ENCODE data around the gene GZF1.

The GZF1 gene

DNA sequence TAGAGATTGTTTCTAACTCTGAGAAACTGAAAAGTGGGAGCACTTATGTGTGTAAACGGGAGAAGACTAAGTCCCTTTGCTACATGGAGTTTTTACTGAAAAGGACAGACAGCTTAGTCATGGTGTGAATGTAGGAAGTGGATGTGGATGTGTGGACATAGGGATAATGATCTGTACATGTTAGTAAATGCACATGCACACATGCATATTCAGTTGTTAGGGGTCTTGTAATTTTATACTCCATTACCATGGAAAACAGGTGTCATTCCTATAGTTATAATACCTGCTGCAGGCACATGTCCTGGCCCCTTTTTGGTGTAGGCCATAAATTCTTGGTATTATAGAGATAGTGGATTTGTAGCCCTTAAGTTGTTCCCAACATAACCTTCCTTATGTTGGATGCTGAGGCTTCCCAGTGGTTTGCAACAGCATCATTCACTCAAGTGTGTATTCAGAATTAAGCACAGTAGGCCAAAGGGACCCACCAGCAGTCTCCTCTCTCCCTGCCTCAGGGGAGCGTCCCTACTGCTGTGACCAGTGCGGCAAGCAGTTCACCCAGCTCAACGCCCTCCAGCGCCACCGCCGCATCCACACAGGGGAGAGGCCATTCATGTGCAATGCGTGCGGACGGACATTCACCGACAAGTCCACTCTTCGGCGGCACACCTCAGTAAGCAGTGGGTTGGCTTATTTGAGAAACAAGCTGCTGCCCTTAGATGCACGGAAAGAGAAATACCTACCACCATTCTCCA is 7.3 kb downstream of the GZF1 start:
- no peak for DNase-seq (ENCODE audit: low read depth, low spot score)

DNA sequence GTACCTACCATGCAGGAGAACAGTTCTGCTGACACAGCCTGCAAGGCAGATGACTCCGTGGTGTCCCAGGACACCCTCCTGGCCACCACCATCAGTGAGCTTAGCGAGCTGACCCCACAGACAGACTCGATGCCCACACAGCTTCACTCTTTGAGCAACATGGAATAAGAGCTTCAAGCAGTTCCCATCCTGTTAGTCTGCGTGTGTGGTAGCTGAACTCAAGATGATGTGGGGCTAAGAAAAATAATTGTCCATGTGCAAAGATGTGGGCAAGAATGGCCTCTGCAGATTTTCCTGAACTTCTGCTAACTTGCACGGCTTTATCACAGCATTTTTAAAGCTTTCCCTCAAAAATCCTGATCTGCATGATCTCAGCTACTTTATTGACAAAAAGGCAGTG is 8.3 kb downstream of the GZF1 start:
- no peak for DNase-seq (ENCODE audit: low read depth, low spot score)

DNA sequence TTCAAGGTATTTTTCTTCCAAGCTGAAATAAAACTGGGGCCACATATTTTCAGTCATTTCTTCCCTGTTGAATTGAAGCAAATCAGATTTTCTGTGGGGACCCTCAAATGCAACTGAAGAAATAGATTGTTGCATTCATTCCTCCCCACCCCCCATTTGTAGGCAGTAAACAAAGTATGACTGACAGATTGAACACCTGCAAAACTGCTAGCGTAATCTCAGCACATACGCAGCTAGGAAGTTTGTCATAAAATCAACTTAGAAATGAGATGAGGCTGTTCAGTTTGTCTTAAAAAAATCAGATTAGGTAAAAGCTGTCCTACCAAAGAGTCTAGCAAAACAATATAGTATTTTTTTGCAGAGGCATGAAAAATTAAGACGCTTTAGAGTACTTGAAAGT is 8.9 kb downstream of the GZF1 start:
- no peak for DNase-seq (ENCODE audit: low read depth, low spot score)

DNA sequence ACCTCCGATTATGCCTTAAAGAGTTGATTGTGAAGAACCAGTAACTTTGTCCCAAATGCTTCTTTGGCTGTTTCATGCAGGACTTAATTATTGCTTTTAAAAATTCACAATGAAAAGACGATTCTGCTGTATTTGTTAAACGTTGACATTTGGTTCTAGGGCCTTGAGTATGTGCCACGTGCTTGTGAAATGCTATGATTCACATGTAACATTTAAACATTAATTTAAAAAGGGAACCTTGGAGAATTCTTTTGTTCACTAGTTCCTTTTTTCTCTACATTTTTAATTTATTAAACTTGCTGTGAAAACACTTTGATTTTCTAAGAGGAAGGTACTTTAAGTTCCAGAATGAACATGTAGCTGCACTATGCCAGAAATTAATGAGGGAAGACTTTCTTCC is 9.5 kb downstream of the GZF1 start:
- DNase-seq (ENCODE audit: low read depth, low spot score), result no peak

DNA sequence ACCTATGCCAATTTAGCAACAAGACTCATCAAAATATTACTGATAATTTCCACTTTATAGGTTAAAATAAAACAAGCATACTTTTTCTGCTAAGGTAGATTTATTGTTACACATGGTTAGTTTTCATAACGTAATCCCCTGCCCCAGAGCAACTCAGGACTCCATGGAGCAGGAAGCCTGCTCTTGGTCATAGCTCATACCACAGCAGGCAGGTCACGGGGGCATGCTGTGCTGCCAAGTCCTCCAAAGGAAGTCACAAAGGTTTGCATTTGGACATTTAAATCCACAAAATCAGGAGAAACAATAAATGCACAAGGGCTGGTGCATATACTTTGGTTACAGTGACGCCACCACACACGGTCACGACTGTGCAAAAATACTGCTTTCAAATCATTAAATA is 12.5 kb downstream of the GZF1 start:
- no peak for DNase-seq (ENCODE audit: low read depth, low spot score)

DNA sequence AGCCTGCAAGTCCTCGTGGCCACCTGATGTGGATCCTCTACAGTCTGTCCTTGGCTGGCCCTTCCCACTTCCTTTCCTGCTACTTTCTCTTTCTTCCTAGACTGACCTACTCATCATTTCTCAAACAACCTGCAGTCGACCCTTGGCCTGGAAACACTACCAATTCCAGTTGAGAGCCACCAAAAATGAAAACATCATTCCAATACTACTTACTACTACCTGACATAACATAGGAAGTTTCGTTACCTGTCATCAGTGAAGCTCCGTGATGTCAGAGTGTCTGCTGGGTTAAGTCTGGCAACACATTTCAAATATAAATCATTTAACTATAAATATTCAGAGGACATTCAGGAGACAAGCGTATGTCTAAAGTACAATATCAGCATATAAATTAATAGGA is 13.8 kb downstream of the GZF1 start:
- DNase-seq (ENCODE audit: low read depth, low spot score), result no peak

DNA sequence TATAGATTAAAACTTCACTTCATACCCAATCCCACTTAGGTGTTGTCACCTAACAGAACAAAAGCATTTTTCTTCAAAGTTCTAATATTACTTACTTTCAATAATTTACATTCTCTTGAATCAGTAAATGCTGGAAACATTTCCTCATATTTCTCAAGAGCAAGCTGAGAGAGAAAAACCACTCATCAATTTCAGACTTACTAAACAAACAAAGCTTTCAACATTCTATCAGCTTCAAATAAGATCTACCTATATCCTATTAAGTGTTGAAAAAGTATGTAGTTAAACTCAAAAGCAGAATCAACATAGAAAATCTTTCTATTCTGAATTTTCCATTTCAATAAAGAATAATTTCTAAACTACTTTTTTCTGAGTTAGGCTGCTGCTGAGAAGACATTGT is 17.8 kb downstream of the GZF1 start:
- no peak for DNase-seq (ENCODE audit: low read depth, low spot score)

DNA sequence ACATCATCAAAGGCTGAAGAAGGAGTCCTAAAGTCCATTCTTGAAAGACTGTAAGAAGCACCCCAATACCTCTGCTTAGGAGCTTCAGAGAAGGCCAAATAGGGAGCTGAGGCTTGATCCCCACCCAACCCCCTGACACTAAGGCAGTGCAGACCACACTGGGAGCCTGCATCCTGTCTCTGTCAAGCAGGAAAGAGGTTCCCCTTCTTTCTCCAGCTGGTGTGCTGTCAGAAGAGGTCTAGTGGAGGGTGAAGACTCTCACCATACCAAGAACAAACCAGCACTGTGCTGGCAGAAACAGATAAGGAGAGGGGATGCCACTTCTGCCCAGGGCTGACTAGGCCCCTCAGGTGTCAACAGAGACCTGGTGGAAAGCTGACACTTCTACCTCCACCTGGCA is 19.9 kb downstream of the GZF1 start:
- no peak for DNase-seq (ENCODE audit: low read depth, low spot score)

DNA sequence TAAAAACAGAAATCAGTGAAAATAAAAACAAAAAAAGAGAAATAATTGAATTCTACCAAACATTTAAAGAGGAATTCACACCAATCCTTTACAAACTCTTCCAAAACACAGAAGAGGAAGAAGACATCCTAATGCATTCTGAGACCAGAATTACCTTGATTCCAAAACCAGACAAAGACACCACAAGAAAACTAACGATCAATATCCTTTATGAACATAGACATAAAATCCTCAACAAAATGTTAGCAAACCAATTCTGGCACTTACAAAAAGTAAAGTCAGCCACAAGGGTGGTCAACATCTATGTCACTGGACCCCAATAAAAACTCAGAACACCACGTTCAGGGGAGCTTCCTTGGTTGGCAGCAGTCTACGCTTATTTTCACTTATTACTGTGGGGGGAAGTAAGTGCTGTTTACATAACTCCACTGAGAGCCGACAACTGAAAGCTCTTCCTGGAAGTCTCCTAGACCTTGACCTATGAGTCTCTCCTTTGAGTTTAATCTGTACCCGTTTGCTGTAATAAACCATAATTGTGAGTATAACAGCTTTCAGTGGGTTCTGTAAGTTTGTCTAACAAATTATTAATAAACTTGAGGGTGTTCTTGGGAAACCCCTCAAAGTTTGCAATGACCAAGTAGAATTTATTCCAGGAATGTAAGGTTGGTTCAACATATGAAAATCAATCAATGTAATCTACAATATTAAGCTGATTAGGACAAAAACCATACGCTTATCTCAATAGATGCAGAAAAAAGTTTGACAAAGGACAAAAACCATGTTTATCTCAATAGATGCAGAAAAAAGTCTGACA is 24.5 kb downstream of the GZF1 start:
- DNase-seq (ENCODE audit: low read depth, low spot score), result no peak

DNA sequence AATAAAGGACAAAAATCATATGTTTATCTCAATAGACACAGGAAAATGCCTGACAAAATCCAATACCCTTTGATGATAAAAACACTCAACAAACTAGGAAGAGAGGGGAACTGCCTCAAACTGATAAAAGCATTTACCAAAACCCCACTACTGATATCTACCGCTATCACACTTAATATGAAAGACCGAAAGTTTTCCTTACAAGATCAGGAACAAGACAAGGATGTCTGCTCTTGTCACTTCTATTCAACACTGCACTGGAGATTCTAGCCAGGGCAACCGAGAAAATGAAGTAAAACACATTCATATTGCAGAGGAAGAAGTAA is 25.1 kb downstream of the GZF1 start:
- DNase-seq (ENCODE audit: low read depth, low spot score), result no peak

DNA sequence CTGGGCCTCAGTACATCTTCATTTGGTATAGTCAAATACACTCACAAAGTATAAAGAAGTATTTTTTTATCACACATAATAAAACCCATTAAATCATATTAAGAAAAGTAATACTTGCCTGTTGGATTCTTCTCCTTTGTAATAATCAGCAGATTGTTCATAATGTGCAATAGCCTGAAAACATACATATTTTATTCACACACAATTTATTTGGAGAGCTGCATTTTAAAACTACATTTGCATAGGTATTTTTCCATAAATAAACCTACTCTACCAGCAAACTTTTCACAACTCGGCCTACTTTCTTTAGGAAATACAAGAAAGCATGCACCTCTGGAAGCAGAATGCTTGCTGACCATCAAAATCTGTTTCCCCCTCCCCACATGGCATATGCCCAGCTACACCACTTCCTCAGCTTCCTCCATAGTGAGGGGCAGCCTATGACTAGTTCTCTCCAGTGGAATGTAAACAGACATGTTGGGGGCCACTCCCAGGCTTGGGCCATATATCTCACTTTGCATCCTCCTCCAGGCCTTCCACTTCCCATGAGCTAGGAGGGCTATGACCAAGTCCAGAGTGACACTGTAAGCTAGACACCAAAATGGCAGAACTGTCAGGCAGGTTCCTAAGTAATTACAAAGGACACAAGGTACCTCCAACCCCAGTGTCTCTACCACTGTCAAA is 28.3 kb downstream of the GZF1 start:
- no peak for DNase-seq (ENCODE audit: low read depth, low spot score)

DNA sequence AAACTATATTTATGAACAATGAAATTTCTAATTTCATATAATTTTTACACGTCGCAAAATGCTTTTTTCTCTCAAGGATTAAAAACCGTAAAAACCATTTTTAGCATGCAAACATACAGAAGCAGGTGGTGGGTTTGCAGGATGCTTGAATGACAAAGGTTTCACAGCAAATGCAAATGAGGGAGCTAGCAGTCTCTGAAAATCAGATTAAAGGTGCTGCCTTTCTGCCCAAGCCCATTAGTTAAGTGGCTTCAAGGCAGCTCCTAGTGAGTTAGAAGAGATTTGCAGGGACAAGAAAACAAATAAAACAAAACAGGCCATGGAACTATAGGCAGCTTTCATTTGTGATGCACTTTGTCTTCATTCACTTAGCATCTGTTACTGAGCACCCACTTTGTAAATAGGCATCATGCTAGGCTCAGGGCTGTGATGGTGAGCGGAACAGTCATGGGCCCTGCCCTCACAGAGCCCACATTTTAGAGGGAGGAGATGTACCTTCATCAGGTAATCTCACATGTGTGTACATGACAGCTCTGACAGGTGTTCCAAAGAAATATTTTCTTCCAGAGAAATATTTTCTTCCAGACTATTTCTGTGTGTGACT is 29.8 kb downstream of the GZF1 start:
- DNase-seq (ENCODE audit: low read depth, low spot score), result no peak

DNA sequence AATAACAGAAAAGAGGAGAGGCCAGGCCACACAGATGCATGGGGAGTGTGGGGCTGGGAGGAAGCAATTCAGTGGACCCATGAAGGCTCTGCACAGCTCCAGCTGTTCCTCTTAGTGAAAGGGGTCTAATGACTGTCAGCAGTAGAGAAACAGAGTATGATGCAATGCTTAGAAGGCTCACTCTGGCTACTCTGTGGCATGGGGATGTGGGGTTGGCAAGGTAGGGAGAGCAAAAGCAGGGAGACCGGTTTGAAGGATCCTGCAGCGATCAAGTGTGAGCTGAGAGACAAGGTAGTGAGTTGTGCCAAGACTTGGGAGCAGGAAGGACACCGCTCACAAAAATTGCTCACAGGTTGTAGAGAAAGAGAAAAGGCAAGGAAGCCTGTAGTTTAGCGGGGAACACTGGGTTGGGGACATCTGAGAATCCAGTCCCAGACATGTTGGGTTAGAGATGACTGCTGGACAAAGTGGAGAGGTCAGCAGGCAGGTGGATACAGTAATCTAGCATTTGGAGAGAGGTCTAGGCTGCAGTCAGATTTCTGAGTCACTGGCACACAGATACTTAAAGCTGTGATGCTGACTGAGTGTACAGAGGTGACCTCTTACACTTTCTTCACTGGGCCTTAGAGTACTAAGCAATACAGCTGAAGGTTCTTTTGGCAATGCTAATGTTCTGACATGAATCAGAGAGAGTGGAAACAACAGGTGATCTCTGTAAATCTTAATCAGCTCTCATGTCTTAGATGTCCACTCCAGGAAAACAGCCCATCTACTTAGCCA is 32.2 kb downstream of the GZF1 start:
- DNase-seq (ENCODE audit: low read depth, low spot score), result no peak

DNA sequence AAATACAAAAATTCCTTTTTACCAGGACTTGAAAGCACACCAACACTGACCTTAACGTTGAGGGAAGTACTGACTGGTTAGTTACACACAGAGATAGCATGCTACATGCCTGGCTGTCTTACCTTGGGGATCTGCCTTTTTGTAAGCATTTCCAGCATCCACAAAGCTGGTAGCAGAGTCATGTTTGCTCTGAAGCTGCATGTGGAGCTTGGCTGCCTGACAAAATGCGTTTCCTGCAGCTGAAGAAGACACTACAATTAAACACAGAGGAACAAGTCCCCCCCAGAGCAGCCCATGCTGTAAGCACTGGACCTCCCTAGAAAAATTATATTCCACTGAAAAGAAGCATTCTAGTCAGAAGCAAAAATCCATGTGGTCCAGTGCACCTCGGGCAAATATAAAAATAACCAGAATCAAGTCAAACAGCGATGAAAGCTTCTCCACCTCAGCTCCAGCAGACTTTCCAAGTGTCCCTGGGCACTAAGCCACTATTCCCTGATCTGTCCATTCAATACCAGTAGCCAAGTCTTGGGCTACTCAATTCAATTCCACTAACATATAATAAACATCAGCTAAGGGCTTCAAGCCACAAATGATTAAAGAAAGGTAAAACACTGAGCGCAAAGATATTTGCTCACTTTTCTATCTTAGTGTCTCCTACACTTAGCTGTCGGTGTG is 35.1 kb downstream of the GZF1 start:
- DNase-seq (ENCODE audit: low read depth, low spot score), result no peak

DNA sequence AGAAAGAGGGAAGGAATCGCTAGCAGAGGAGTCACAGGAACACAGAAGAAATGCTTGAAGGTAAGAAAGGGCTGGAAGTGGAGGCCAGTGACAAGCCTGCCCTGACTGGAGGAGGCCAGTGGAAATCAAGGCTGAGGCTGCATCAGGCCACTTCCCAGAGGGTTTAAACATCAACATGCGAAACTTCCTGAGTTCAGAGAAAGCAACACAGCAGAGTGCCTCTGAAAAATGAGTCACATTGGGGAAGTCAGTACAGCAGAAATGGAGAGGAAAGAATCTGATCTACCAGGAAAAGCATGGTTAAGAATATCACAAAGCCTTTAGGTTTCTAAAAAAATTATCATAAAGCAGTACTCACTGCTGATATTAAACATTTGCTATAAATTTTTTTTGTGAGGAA is 36.0 kb downstream of the GZF1 start:
- DNase-seq (ENCODE audit: low read depth, low spot score), result no peak

DNA sequence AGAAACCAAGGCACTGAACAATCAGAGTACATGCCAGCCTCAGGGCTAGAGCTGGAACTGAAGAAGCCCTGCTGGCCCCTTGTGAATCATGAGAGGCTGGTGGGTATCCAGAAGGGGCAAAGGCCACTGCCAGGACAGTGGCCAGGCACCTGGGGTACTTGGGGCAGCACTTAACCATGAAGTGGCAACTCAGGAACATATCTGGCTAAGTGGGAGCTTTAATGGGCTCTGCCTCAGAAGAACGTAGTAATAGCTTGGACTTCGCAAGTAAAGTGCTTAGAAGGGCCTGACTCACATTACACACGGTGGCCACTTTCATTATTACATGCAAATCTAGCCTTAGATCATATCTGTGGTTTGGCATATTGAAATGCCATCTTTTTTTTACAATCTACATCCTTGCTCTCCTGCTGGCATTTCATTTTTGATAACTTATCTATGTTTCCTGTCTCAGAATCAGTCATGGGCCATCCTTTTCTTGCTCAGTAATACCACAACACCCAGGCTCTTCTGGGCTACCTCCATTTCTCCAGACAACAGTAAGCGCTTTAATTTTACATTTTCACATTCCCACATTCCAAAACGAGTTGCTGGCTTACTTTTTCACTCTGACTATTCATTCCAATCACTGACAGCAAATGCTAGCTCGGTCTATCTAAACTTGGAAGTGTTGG is 37.7 kb downstream of the GZF1 start:
- DNase-seq (ENCODE audit: low read depth, low spot score), result no peak

DNA sequence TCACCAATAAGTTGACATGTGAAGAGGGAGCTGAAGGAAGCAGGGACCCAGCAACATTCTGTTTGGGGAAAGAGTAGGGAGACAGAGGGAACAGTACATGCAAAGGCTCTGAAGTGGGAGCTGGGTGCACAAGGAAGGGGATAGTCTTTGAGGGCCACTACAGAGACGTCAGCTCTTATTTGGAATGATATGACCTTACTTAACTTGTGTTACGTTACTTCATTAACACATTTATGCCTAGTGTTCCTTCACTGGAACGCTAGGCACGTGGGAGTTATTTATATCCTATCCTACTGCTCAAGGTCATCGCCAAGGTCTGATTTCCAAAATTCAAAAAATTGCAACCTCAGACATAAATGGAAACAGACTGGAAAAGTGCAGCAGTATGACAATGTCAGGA is 39.1 kb downstream of the GZF1 start:
- DNase-seq (ENCODE audit: low read depth, low spot score), result no peak

DNA sequence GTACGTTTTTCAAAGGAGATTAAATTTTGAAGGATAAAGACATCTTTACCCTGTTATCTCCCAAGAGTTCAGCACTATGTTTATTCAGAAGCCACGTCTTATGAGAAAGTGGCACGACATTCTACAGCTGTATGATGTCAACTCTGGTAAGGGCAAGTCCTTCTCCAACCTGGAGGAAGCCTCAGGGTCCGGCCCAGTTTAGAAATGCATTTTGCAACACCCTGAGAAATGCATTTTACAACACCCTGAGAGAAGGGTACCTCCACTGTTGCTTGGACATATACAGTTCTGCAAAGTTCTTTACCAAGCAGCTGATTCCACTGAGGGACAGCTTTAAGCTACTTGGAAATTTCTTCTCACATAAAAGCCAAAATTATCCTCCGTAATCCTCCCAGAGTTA is 41.8 kb downstream of the GZF1 start:
- DNase-seq (ENCODE audit: low read depth, low spot score), result no peak

DNA sequence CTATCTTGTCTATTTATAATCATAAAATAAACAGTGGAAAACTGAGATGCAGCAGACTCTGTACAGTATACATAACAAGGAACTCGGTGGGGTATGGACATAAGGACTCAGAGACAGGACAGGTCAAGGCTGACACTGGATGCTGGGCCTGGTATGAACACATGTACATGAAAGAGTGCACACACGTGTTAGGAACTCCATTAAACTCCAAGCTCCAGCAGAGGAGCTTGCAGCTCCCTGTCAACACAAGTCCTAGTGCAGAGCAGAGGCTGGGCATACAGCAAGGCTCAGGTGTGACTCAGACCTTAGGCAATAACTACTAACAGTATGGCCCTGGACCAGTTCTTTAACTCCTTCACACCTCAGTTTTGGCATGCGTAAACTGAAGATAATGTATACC is 42.2 kb downstream of the GZF1 start:
- no peak for DNase-seq (ENCODE audit: low read depth, low spot score)

DNA sequence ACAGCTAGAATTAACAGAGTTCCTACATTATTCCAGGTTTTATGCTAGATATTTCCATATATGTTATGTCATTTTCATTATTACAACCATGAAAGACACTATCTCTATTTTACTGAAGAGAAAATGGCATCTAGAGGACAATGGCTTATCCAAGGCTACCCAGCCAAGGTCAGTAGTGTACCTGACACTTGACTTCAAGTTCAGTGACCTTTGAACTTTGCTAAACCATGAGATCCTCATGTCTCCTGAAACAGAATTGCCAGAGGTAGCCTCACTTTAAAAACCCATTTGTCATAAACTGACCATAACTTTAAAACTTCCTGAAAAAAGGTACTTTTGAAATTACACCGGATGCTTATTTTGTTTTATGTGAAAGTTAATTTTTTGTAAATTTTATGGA is 44.9 kb downstream of the GZF1 start:
- no peak for DNase-seq (ENCODE audit: low read depth, low spot score)

All from activated naive CD8-positive, alpha-beta T cell treated with anti-CD3 and anti-CD28 coated beads, Interleukin-2, amount 50 U/mL, for 16 hours (primary cell).